Caco-2 (cell line): ENCODE data around the gene RXRA. TPM values are rescaled to one million over a fixed set of nuclear protein-coding genes. Genes with fewer than 3 reads are reported as not detected.

Source experiments
- BruUV-seq: library from RNA; stranded (reverse); fragments of 400-500 nt; replicated peaks from 2 replicates; lab custom pipeline; 2021; lab: Mats Ljungman, UMichigan
- CTCF ChIA-PET: fragments of 300-600 bp; sonication (Branson Sonifier 250); formaldehyde crosslinking; loops from one replicate; lab custom pipeline; 2022; ENCODE audit warnings: antibody characterized with exemption; lab: Charles Lee
- POLR2A ChIA-PET: fragments of 300-600 bp; sonication (Branson Sonifier 250); formaldehyde crosslinking; loops from one replicate; lab custom pipeline; 2022; ENCODE audit warnings: antibody characterized with exemption; lab: Charles Lee
- DNase-seq, 2 experiments: peaks; one replicate each; pipeline versions ENCODE4 v3.0.0 to v3.0.0-alpha.2; 2020 to 2022
- H3K27me3 ChIP-seq: replicated peaks from 2 replicates; pipeline ENCODE4 v1.6.0; 2011; ENCODE audit warnings: low read length; ENCODE audit not compliant: control insufficient read depth, insufficient read depth
- H3K36me3 ChIP-seq: 2 replicates; pipeline ENCODE4 v1.5.1; 2011; ENCODE audit warnings: low read length; ENCODE audit not compliant: control insufficient read depth, insufficient read depth
- H3K4me1 ChIP-seq: fragments of 250-450 bp; sonication (Bioruptor Pico); 2 replicates; pipeline ENCODE4 v1.5.1; 2020; ENCODE audit warnings: mild to moderate bottlenecking
- H3K4me3 ChIP-seq: 2 replicates; pipeline ENCODE4 v1.5.1; 2011; ENCODE audit warnings: low read depth, mild to moderate bottlenecking, control low read depth, low read length
- H3K9me3 ChIP-seq: fragments of 250-450 bp; sonication (Bioruptor Pico); 2 replicates; pipeline ENCODE4 v1.5.1; 2020; ENCODE audit warnings: mild to moderate bottlenecking, moderate library complexity
- H3K27ac Mint-ChIP-seq: one replicate; pipeline ENCODE4 v1.8.0; 2022; ENCODE audit warnings: mixed read lengths; ENCODE audit not compliant: unreplicated experiment
- H3K27me3 Mint-ChIP-seq: one replicate; pipeline ENCODE4 v1.8.0; 2022; ENCODE audit warnings: mixed read lengths; ENCODE audit not compliant: insufficient read depth, unreplicated experiment
- H3K36me3 Mint-ChIP-seq: one replicate; pipeline ENCODE4 v1.8.0; 2022; ENCODE audit warnings: mild to moderate bottlenecking, mixed read lengths; ENCODE audit not compliant: insufficient read depth, unreplicated experiment
- H3K4me1 Mint-ChIP-seq: one replicate; pipeline ENCODE4 v1.8.0; 2022; ENCODE audit warnings: low read depth, mixed read lengths; ENCODE audit not compliant: unreplicated experiment
- H3K4me3 Mint-ChIP-seq: one replicate; pipeline ENCODE4 v1.8.0; 2022; ENCODE audit warnings: mild to moderate bottlenecking, moderate library complexity, mixed read lengths; ENCODE audit not compliant: unreplicated experiment
- H3K9me3 Mint-ChIP-seq: one replicate; pipeline ENCODE4 v1.8.0; 2022; ENCODE audit warnings: mixed read lengths; ENCODE audit not compliant: unreplicated experiment
- CTCF ChIP-seq, 2 experiments: fragments of 200-600 bp in 1 of 2; IDR thresholded peaks; 1 replicate in 1 of 2; 2 replicates in 1 of 2; pipeline versions ENCODE4 v1.5.1 to v1.8.0; 2011 to 2022; ENCODE audit warnings: antibody characterized with exemption in 1 of 2, control low read depth in 1 of 2, inconsistent platforms in 1 of 2, low read depth in 1 of 2, low read length in 1 of 2, mild to moderate bottlenecking in 1 of 2, moderate library complexity in 1 of 2; ENCODE audit not compliant: insufficient read depth in 1 of 2, severe bottlenecking in 1 of 2, unreplicated experiment in 1 of 2
- intact Hi-C: fragments of 100-400 bp; cut with micrococcal nuclease; formaldehyde crosslinking; loops from one replicate; pipeline ENCODE4 v1.10.0; 2022; ENCODE audit not compliant: unreplicated experiment
- total RNA-seq: library from RNA; stranded (reverse); gene quantifications from 2 replicates; pipeline ENCODE4 v1.2.3, GENCODE V29; 2022

RXRA gene
- total RNA-seq, 1 experiment from 2014 or later: 69.1 TPM

- no peak for DNase-seq
- Histone ChIP-seq H3K36me3 (peaks cover 4% of the 10 kb centered on the region), H3K27me3 (no peaks in the 10 kb centered on the region), H3K4me1 (no peaks in the 10 kb centered on the region), H3K9me3 (no peaks in the 10 kb centered on the region), H3K4me3 (no peak overlapping the region)
- CTCF ChIA-PET: no interaction called here
- H3K4me3 Mint-ChIP-seq: no peak overlapping the region
- peaks cover 43% of the 10 kb centered on the region for H3K36me3 Mint-ChIP-seq
- no peak overlapping the region for H3K27ac Mint-ChIP-seq
- intact Hi-C loops: loop anchor here (5.0 kb wide), 1 partner anchor 254 kb away; no protein-coding TSS in a partner anchor
- POLR2A ChIA-PET: no interaction called here
- no peaks in the 10 kb centered on the region for H3K4me1 Mint-ChIP-seq
- no peaks in the 10 kb centered on the region for H3K27me3 Mint-ChIP-seq
- BruUV-seq: no TSS peak
- H3K9me3 Mint-ChIP-seq: no peaks in the 10 kb centered on the region
- TF ChIP-seq CTCF (IDR thresholded peaks at IDR 0.05; ENCODE audit: insufficient read depth in 1 of 2, low read depth in 1 of 2, low read length in 1 of 2, severe bottlenecking in 1 of 2, unreplicated experiment in 1 of 2): no peak
These were observed 100.2 kb downstream of the RXRA start for GRCh38 chr9:134426436-134426835.

GRCh38 chr9:134427153-134427782 lies 101.0 kb downstream of the RXRA start:
- Histone ChIP-seq H3K4me3 (no peak overlapping the region), H3K9me3 (no peaks in the 10 kb centered on the region), H3K36me3 (peaks cover 2% of the 10 kb centered on the region), H3K27me3 (no peaks in the 10 kb centered on the region), H3K4me1 (no peaks in the 10 kb centered on the region)
- peaks cover 38% of the 10 kb centered on the region for H3K36me3 Mint-ChIP-seq
- no peak for TF ChIP-seq CTCF (IDR thresholded peaks at IDR 0.05; ENCODE audit: insufficient read depth in 1 of 2, low read depth in 1 of 2, low read length in 1 of 2, severe bottlenecking in 1 of 2, unreplicated experiment in 1 of 2)
- no peak overlapping the region for H3K27ac Mint-ChIP-seq
- no peaks in the 10 kb centered on the region for H3K4me1 Mint-ChIP-seq
- no peaks in the 10 kb centered on the region for H3K9me3 Mint-ChIP-seq
- H3K27me3 Mint-ChIP-seq: no peaks in the 10 kb centered on the region
- ChIA-PET CTCF (no interaction called here), POLR2A (no interaction called here)
- intact Hi-C loops: loop anchor here (5.0 kb wide), 1 partner anchor 255 kb away; no protein-coding TSS in a partner anchor
- H3K4me3 Mint-ChIP-seq: no peak overlapping the region
- DNase-seq: no peak
- BruUV-seq: no TSS peak

GRCh38 chr9:134428559-134428958 lies 102.3 kb downstream of the RXRA start:
- Histone ChIP-seq H3K27me3 (no peaks in the 10 kb centered on the region), H3K4me1 (no peaks in the 10 kb centered on the region), H3K4me3 (no peak overlapping the region), H3K9me3 (no peaks in the 10 kb centered on the region), H3K36me3 (peaks cover 2% of the 10 kb centered on the region)
- Mint-ChIP-seq H3K4me1 (no peaks in the 10 kb centered on the region), H3K27me3 (no peaks in the 10 kb centered on the region), H3K36me3 (peaks cover 42% of the 10 kb centered on the region), H3K4me3 (no peak overlapping the region), H3K9me3 (no peaks in the 10 kb centered on the region), H3K27ac (no peak overlapping the region)
- ChIA-PET POLR2A (no interaction called here), CTCF (no interaction called here)
- intact Hi-C loops: loop anchor here (5.0 kb wide), 1 partner anchor 256 kb away; no protein-coding TSS in a partner anchor
- no peak for DNase-seq
- BruUV-seq: no TSS peak
- no peak for TF ChIP-seq CTCF (IDR thresholded peaks at IDR 0.05; ENCODE audit: insufficient read depth in 1 of 2, low read depth in 1 of 2, low read length in 1 of 2, severe bottlenecking in 1 of 2, unreplicated experiment in 1 of 2)
